Measurements from ENCODE around the gene THSD4. TPM values are rescaled to one million over a fixed set of nuclear protein-coding genes. Genes with fewer than 3 reads are reported as not detected.

The THSD4 gene
- total RNA-seq, 2 experiments from 2014 or later: not detected

- no peak for ATAC-seq (ENCODE audit: poor library complexity)
- CTCF ChIA-PET: no interaction called here
- H3K36me3 ChIP-seq (ENCODE audit: insufficient read depth, low read length): no peaks in the 10 kb centered on the region
- H3K27ac ChIP-seq (ENCODE audit: low read depth in 1 of 2, low read length in 2 of 2): no peak overlapping the region
- H3K27me3 ChIP-seq (ENCODE audit: control insufficient read depth in 1 of 2, insufficient read depth in 2 of 2, low read length in 2 of 2): no peaks in the 10 kb centered on the region
- no peaks in the 10 kb centered on the region for H3K9me3 Mint-ChIP-seq
- no peaks in the 10 kb centered on the region for H3K4me1 Mint-ChIP-seq (ENCODE audit: low read depth)
- H3K4me1 ChIP-seq (ENCODE audit: insufficient read depth, low read length): no peaks in the 10 kb centered on the region
- H3K4me3 ChIP-seq (ENCODE audit: low read length): no peak overlapping the region
- no peak overlapping the region for H3K27ac Mint-ChIP-seq
- POLR2A ChIA-PET: no interaction called here
- intact Hi-C loops (cut with DNase I, micrococcal nuclease): no loop called here
- no peaks in the 10 kb centered on the region for H3K36me3 Mint-ChIP-seq (ENCODE audit: low read depth)
- TF ChIP-seq, protein P1, sequence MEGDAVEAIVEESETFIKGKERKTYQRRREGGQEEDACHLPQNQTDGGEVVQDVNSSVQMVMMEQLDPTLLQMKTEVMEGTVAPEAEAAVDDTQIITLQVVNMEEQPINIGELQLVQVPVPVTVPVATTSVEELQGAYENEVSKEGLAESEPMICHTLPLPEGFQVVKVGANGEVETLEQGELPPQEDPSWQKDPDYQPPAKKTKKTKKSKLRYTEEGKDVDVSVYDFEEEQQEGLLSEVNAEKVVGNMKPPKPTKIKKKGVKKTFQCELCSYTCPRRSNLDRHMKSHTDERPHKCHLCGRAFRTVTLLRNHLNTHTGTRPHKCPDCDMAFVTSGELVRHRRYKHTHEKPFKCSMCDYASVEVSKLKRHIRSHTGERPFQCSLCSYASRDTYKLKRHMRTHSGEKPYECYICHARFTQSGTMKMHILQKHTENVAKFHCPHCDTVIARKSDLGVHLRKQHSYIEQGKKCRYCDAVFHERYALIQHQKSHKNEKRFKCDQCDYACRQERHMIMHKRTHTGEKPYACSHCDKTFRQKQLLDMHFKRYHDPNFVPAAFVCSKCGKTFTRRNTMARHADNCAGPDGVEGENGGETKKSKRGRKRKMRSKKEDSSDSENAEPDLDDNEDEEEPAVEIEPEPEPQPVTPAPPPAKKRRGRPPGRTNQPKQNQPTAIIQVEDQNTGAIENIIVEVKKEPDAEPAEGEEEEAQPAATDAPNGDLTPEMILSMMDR (IDR thresholded peaks at IDR 0.05): no peak
- H3K27me3 Mint-ChIP-seq: peaks cover 8% of the 10 kb centered on the region
- no peak for DNase-seq
- no peaks in the 10 kb centered on the region for H3K9me3 ChIP-seq (ENCODE audit: control insufficient read depth in 1 of 2, insufficient read depth in 1 of 2, low read length in 2 of 2)
- H3K4me3 Mint-ChIP-seq: no peak overlapping the region
Observed at GRCh38 chr15:71275566-71276335, 160.5 kb downstream of the THSD4 start.

GRCh38 chr15:71276336-71276665, 161.0 kb downstream of the THSD4 start:
- intact Hi-C loops (cut with DNase I, micrococcal nuclease): no loop called here
- Mint-ChIP-seq H3K36me3 (ENCODE audit: low read depth) (no peaks in the 10 kb centered on the region), H3K27ac (no peak overlapping the region), H3K4me1 (ENCODE audit: low read depth) (no peaks in the 10 kb centered on the region), H3K27me3 (peaks cover 8% of the 10 kb centered on the region), H3K9me3 (no peaks in the 10 kb centered on the region), H3K4me3 (no peak overlapping the region)
- ChIA-PET CTCF (no interaction called here), POLR2A (no interaction called here)
- Histone ChIP-seq H3K27me3 (ENCODE audit: control insufficient read depth in 1 of 2, insufficient read depth in 2 of 2, low read length in 2 of 2) (no peaks in the 10 kb centered on the region), H3K36me3 (ENCODE audit: insufficient read depth, low read length) (no peaks in the 10 kb centered on the region), H3K9me3 (ENCODE audit: control insufficient read depth in 1 of 2, insufficient read depth in 1 of 2, low read length in 2 of 2) (no peaks in the 10 kb centered on the region), H3K4me1 (ENCODE audit: insufficient read depth, low read length) (no peaks in the 10 kb centered on the region), H3K27ac (ENCODE audit: low read depth in 1 of 2, low read length in 2 of 2) (no peak overlapping the region), H3K4me3 (ENCODE audit: low read length) (no peak overlapping the region)
- TF ChIP-seq, protein P1 (IDR thresholded peaks at IDR 0.05): no peak
- DNase-seq (no peak), ATAC-seq (ENCODE audit: poor library complexity) (no peak)

- intact Hi-C loops (cut with DNase I, micrococcal nuclease): no loop called here
Observed at GRCh38 chr15:71278989-71279756, 163.9 kb downstream of the THSD4 start.

More at GRCh38 chr15:71278989-71279756, 163.9 kb downstream of the THSD4 start:
- H3K4me1 Mint-ChIP-seq (ENCODE audit: low read depth): no peaks in the 10 kb centered on the region
- TF ChIP-seq, protein P1 (IDR thresholded peaks at IDR 0.05): no peak
- H3K4me3 ChIP-seq (ENCODE audit: low read length): no peak overlapping the region
- DNase-seq (no peak), ATAC-seq (ENCODE audit: poor library complexity) (no peak)
- H3K9me3 ChIP-seq (ENCODE audit: control insufficient read depth in 1 of 2, insufficient read depth in 1 of 2, low read length in 2 of 2): peaks cover 0 to 5% of the 10 kb centered on the region in 2 experiments
- H3K27ac Mint-ChIP-seq: no peak overlapping the region
- CTCF ChIA-PET: no interaction called here
- H3K27me3 ChIP-seq (ENCODE audit: control insufficient read depth in 1 of 2, insufficient read depth in 2 of 2, low read length in 2 of 2): no peaks in the 10 kb centered on the region
- no peaks in the 10 kb centered on the region for H3K9me3 Mint-ChIP-seq
- no peak overlapping the region for H3K27ac ChIP-seq (ENCODE audit: low read depth in 1 of 2, low read length in 2 of 2)
- H3K4me3 Mint-ChIP-seq: no peak overlapping the region
- H3K4me1 ChIP-seq (ENCODE audit: insufficient read depth, low read length): no peaks in the 10 kb centered on the region
- POLR2A ChIA-PET: no interaction called here
- peaks cover 17% of the 10 kb centered on the region for H3K27me3 Mint-ChIP-seq
- no peaks in the 10 kb centered on the region for H3K36me3 Mint-ChIP-seq (ENCODE audit: low read depth)
- H3K36me3 ChIP-seq (ENCODE audit: insufficient read depth, low read length): no peaks in the 10 kb centered on the region

Data from CD4-positive, alpha-beta T cell (primary cell).